GM18868 (cell line): Measurements from ENCODE around the gene MAGI1.

Experiments
- ATAC-seq: cut with Tn5 transposase; IDR thresholded peaks from one replicate; pipeline ENCODE4 v1.9.1; 2021; ENCODE audit warnings: mild to moderate bottlenecking, moderate library complexity; ENCODE audit not compliant: unreplicated experiment

The MAGI1 gene

GRCh38 chr3:65466300-65466988, 572.3 kb downstream of the MAGI1 start:
- ATAC-seq: no peak

GRCh38 chr3:65449841-65450428, 588.8 kb downstream of the MAGI1 start:
- ATAC-seq: no peak

GRCh38 chr3:65448120-65448519, 590.6 kb downstream of the MAGI1 start:
- no peak for ATAC-seq

- no peak for ATAC-seq
Measured at GRCh38 chr3:65445573-65446169, 593.0 kb downstream of the MAGI1 start.

GRCh38 chr3:65444447-65444815, 594.3 kb downstream of the MAGI1 start:
- ATAC-seq: no peak

GRCh38 chr3:65443739-65444446, 594.8 kb downstream of the MAGI1 start:
- no peak for ATAC-seq

- ATAC-seq: no peak
Measured at GRCh38 chr3:65439641-65440284, 599.0 kb downstream of the MAGI1 start.

GRCh38 chr3:65438612-65439011, 600.1 kb downstream of the MAGI1 start:
- ATAC-seq: no peak

GRCh38 chr3:65438096-65438495, 600.6 kb downstream of the MAGI1 start:
- no peak for ATAC-seq

- ATAC-seq: no peak
Measured at GRCh38 chr3:65436580-65436979, 602.1 kb downstream of the MAGI1 start.

GRCh38 chr3:65433480-65433879, 605.2 kb downstream of the MAGI1 start:
- ATAC-seq: peak; percentile 82

- no peak for ATAC-seq
Measured at GRCh38 chr3:65432388-65433003, 606.2 kb downstream of the MAGI1 start.

- ATAC-seq: no peak
Measured at GRCh38 chr3:65425880-65426279, 612.8 kb downstream of the MAGI1 start.

GRCh38 chr3:65422154-65422553, 616.6 kb downstream of the MAGI1 start:
- no peak for ATAC-seq

- no peak for ATAC-seq
Measured at GRCh38 chr3:65419233-65419632, 619.5 kb downstream of the MAGI1 start.

- ATAC-seq: no peak
Measured at GRCh38 chr3:65413891-65414290, 624.8 kb downstream of the MAGI1 start.

GRCh38 chr3:65412588-65412987, 626.1 kb downstream of the MAGI1 start:
- ATAC-seq: no peak

- no peak for ATAC-seq
Measured at GRCh38 chr3:65411367-65411766, 627.4 kb downstream of the MAGI1 start.

- no peak for ATAC-seq
Measured at GRCh38 chr3:65409176-65409569, 629.5 kb downstream of the MAGI1 start.

- no peak for ATAC-seq
Measured at GRCh38 chr3:65408531-65409175, 630.1 kb downstream of the MAGI1 start.
